ENCODE measurements around the gene NAMPT.

The NAMPT gene

GRCh38 chr7:106294334-106294733 is 9.6 kb upstream of the NAMPT start:
- TF ChIP-seq CTCF (conservative IDR thresholded peaks at IDR 0.05) = no peak; the same call in 1 of the 2 replicates
- no peak overlapping the region for H3K27ac ChIP-seq

GRCh38 chr7:106291247-106291646 is 6.5 kb upstream of the NAMPT start:
- no peak for TF ChIP-seq CTCF (conservative IDR thresholded peaks at IDR 0.05)
- no peak overlapping the region for H3K27ac ChIP-seq

- TF ChIP-seq CTCF (conservative IDR thresholded peaks at IDR 0.05) = no peak
- no peak overlapping the region for H3K27ac ChIP-seq
These were observed 5.5 kb upstream of the NAMPT start for GRCh38 chr7:106290319-106290718.

GRCh38 chr7:106289848-106290247 is 5.1 kb upstream of the NAMPT start:
- no peak for TF ChIP-seq CTCF (conservative IDR thresholded peaks at IDR 0.05)

GRCh38 chr7:106288263-106288662 is 3.5 kb upstream of the NAMPT start:
- no peak overlapping the region for H3K27ac ChIP-seq
- TF ChIP-seq CTCF (conservative IDR thresholded peaks at IDR 0.05) = no peak

More at GRCh38 chr7:106289848-106290247, 5.1 kb upstream of the NAMPT start:
- H3K27ac ChIP-seq = no peak overlapping the region

- H3K27ac ChIP-seq = no peak overlapping the region
- no peak for TF ChIP-seq CTCF (conservative IDR thresholded peaks at IDR 0.05)
These were observed 3.0 kb upstream of the NAMPT start for GRCh38 chr7:106287786-106288185.

- H3K27ac ChIP-seq = peak overlapping the region; percentile 92
- no peak for TF ChIP-seq CTCF (conservative IDR thresholded peaks at IDR 0.05)
These were observed 1.2 kb upstream of the NAMPT start for GRCh38 chr7:106285855-106286492.

Data from VCaP (cell line).